PC-3 (cell line): Measurements from ENCODE around the gene DCLK1. TPM values are rescaled to one million over a fixed set of nuclear protein-coding genes. Genes with fewer than 3 reads are reported as not detected.

ENCODE experiments used
- ATAC-seq: fragments of 200-7000 bp; cut with Tn5 transposase; 2 replicates; pipeline ENCODE4 v1.9.1; 2020; ENCODE audit warnings: mild to moderate bottlenecking, moderate library complexity
- BruUV-seq: library from RNA; stranded (reverse); fragments of 400-500 nt; replicated peaks from 2 replicates; lab custom pipeline; 2021; lab: Mats Ljungman, UMichigan
- CTCF ChIA-PET: fragments of 300-600 bp; sonication (Branson Sonifier 250); formaldehyde crosslinking; loops from one replicate; lab custom pipeline; 2022; ENCODE audit warnings: antibody characterized with exemption; lab: Charles Lee
- POLR2A ChIA-PET: fragments of 300-600 bp; sonication (Branson Sonifier 250); formaldehyde crosslinking; loops from one replicate; lab custom pipeline; 2022; ENCODE audit warnings: antibody characterized with exemption; ENCODE audit not compliant: unreplicated experiment; lab: Charles Lee
- DNase-seq: peaks from one replicate; pipeline ENCODE4 v3.0.0-alpha.2; 2015
- H2AFZ ChIP-seq: fragments of 300-600 bp; sonication (generic); 2 replicates; pipeline ENCODE4 v1.6.0; 2016; ENCODE audit warnings: antibody characterized with exemption, low read length
- H3F3A ChIP-seq: fragments of 300-600 bp; sonication (generic); one replicate; pipeline ENCODE4 v1.6.0; 2017; ENCODE audit warnings: antibody characterized with exemption, low read length, control low read depth, mild to moderate bottlenecking; ENCODE audit not compliant: unreplicated experiment
- H3K27ac ChIP-seq: fragments of 300-600 bp; sonication (generic); 2 replicates; pipeline ENCODE4 v1.5.1; 2016; ENCODE audit warnings: mild to moderate bottlenecking, low read length
- H3K27me3 ChIP-seq: fragments of 300-600 bp; sonication (generic); 2 replicates; pipeline ENCODE4 v1.6.1; 2016; ENCODE audit warnings: low read length, mixed read lengths
- H3K36me3 ChIP-seq: fragments of 300-600 bp; sonication (generic); 2 replicates; pipeline ENCODE4 v1.6.1; 2016; ENCODE audit warnings: low read depth, mixed run types, low read length, mixed read lengths
- H3K4me1 ChIP-seq: fragments of 300-600 bp; sonication (generic); 2 replicates; pipeline ENCODE4 v1.5.1; 2016; ENCODE audit warnings: low read length; ENCODE audit not compliant: insufficient read depth
- H3K4me2 ChIP-seq: fragments of 300-600 bp; sonication (generic); 2 replicates; pipeline ENCODE4 v1.6.0; 2016; ENCODE audit warnings: low read length
- H3K4me3 ChIP-seq: fragments of 300-600 bp; sonication (generic); 2 replicates; pipeline ENCODE4 v1.5.1; 2016; ENCODE audit warnings: mild to moderate bottlenecking, low read length, mixed read lengths
- H3K79me2 ChIP-seq: fragments of 300-600 bp; sonication (generic); 2 replicates; pipeline ENCODE4 v1.6.1; 2017; ENCODE audit warnings: low read length, mixed read lengths
- H3K9ac ChIP-seq: fragments of 300-600 bp; sonication (generic); 2 replicates; pipeline ENCODE4 v1.6.0; 2016; ENCODE audit warnings: mild to moderate bottlenecking, low read length
- H3K9me2 ChIP-seq: fragments of 300-600 bp; sonication (generic); replicated peaks from 2 replicates; pipeline ENCODE4 v1.6.1; 2016; ENCODE audit warnings: mixed run types, low read length, mixed read lengths
- H3K9me3 ChIP-seq: fragments of 300-600 bp; sonication (generic); 2 replicates; pipeline ENCODE4 v1.6.1; 2016; ENCODE audit warnings: low read length, mixed read lengths
- H4K20me1 ChIP-seq: fragments of 300-600 bp; sonication (generic); 2 replicates; pipeline ENCODE4 v1.6.1; 2016; ENCODE audit warnings: low read length, mixed read lengths
- CTCF ChIP-seq: fragments of 300-600 bp; sonication (generic); conservative IDR thresholded peaks from 2 replicates; pipeline ENCODE4 v1.5.1; 2017; ENCODE audit warnings: antibody characterized with exemption, low read depth, mild to moderate bottlenecking, low read length
- EZH2 ChIP-seq: fragments of 300-600 bp; sonication (generic); IDR thresholded peaks from one replicate; pipeline ENCODE4 v1.6.1; 2017; ENCODE audit warnings: antibody characterized with exemption, mild to moderate bottlenecking, low read length; ENCODE audit not compliant: unreplicated experiment
- EZH2phosphoT487 ChIP-seq: fragments of 300-600 bp; sonication (generic); IDR thresholded peaks from 2 replicates; pipeline ENCODE4 v1.6.1; 2018; ENCODE audit warnings: mild to moderate bottlenecking, antibody characterized with exemption, low read length, borderline replicate concordance
- intact Hi-C: fragments of 100-400 bp; cut with micrococcal nuclease; formaldehyde crosslinking; loops from 2 replicates; pipeline ENCODE4 v1.9.0; 2023
- total RNA-seq: library from RNA; depleted of rRNA; stranded (reverse); fragments of >200 nt; gene quantifications from 2 replicates; pipeline ENCODE4 v1.2.3, GENCODE V29; 2014

Gene DCLK1
- total RNA-seq, 1 experiment from 2014 or later, result not detected

DNA sequence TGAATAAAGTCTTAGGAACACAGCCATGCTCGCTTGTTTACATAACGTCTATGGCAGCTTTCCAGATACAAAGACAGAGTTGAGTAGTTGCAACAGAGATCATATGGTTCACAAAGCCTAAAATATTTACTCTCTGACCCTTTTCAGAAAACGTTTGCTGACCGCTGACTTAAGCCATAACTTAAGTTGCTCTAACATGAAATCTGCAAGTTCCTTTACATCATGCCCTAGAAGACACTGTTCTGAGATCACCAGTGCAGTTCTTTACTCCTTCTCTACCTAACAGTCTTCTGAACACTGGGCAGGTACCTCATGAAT lies 166.4 kb downstream of the DCLK1 start:
- Histone ChIP-seq H3K4me3 (no peak overlapping the region), H3K27ac (no peak overlapping the region), H3K79me2 (no peaks in the 10 kb centered on the region), H3K9ac (no peak overlapping the region), H3F3A (no peaks in the 10 kb centered on the region), H4K20me1 (no peaks in the 10 kb centered on the region), H3K4me1 (no peaks in the 10 kb centered on the region), H3K27me3 (no peaks in the 10 kb centered on the region), H3K9me3 (no peaks in the 10 kb centered on the region), H2AFZ (no peak overlapping the region), H3K36me3 (no peaks in the 10 kb centered on the region), H3K4me2 (no peak overlapping the region), H3K9me2 (no peaks in the 10 kb centered on the region)
- CTCF ChIA-PET, result no interaction called here
- ATAC-seq, result no peak
- peak; percentile 6 for DNase-seq
- POLR2A ChIA-PET, result no interaction called here
- TF ChIP-seq EZH2phosphoT487, result no peak
- intact Hi-C loops, result loop anchor here (5.0 to 10.0 kb wide), 2 partner anchors 743 to 800 kb away; no protein-coding TSS in a partner anchor
- no TSS peak for BruUV-seq

GRCh38 chr13:35964011-35964862 lies 166.9 kb downstream of the DCLK1 start:
- DNase-seq (no peak), ATAC-seq (no peak)
- BruUV-seq, result no TSS peak
- Histone ChIP-seq H3K27me3 (no peaks in the 10 kb centered on the region), H3K27ac (no peak overlapping the region), H3K79me2 (no peaks in the 10 kb centered on the region), H3K4me3 (no peak overlapping the region), H3F3A (no peaks in the 10 kb centered on the region), H3K9ac (no peak overlapping the region), H3K36me3 (no peaks in the 10 kb centered on the region), H3K4me1 (no peaks in the 10 kb centered on the region), H4K20me1 (no peaks in the 10 kb centered on the region), H3K9me3 (no peaks in the 10 kb centered on the region), H3K4me2 (no peak overlapping the region), H3K9me2 (no peaks in the 10 kb centered on the region), H2AFZ (no peak overlapping the region)
- TF ChIP-seq EZH2 (no peak), EZH2phosphoT487 (no peak), CTCF (no peak)
- intact Hi-C loops, result loop anchor here (5.0 to 10.0 kb wide), 2 partner anchors 742 to 799 kb away; no protein-coding TSS in a partner anchor
- CTCF ChIA-PET, result interaction anchor here (0.6 kb wide), 1 partner anchor 193 kb away, joined by 6 read pairs; no protein-coding TSS in a partner anchor
- POLR2A ChIA-PET, result no interaction called here

DNA sequence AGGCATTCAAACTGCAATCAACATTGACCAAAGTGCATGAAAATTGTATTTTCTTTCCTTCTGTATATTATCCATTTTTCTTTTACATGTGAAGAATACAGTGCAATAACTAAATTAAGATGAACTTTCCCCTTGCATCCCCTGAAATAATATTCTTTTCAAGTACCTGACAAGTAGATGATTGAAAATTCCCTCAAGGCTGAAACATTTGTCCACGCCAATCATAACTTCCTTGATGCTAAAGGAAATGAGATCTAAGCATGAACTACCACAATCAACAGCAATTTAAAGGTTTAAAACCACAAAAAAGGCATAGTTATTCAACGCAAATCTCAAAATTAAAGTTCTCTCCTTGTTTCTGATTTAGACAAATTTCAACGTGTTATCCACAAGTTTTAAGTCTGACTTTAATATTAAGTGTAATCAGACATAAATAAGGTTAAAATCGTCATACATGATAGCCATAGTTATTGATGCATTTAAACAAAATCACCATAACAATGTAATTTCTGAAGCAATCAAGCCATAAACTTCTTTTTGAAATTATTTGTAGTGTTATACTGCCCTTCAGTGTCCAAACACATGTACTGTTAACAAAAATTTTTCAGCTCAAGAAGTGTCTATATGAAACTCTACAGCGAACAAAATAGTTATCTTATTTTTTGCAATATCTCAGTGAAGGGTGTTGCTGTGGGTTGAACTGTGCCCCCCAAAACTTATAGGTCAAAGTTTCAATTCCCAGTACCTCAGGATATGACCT lies 169.5 kb downstream of the DCLK1 start:
- Histone ChIP-seq H3K4me2 (no peak overlapping the region), H3K27ac (no peak overlapping the region), H3K79me2 (no peaks in the 10 kb centered on the region), H3K9me3 (no peaks in the 10 kb centered on the region), H2AFZ (no peak overlapping the region), H3K36me3 (no peaks in the 10 kb centered on the region), H3K4me1 (peaks cover 11% of the 10 kb centered on the region; the same call in 1 of the 2 replicates), H3F3A (no peaks in the 10 kb centered on the region), H4K20me1 (no peaks in the 10 kb centered on the region), H3K9ac (no peak overlapping the region), H3K4me3 (no peak overlapping the region), H3K27me3 (no peaks in the 10 kb centered on the region), H3K9me2 (0 out of 2 replicates have a peak, but pooled peaks cover 3% of the 10 kb centered on the region)
- BruUV-seq, result no TSS peak
- ATAC-seq (no peak), DNase-seq (peak; percentile 13)
- ChIA-PET CTCF (no interaction called here), POLR2A (interaction anchor here (0.6 kb wide), 1 partner anchor 670 kb away, joined by 4 read pairs; no protein-coding TSS in a partner anchor)
- TF ChIP-seq CTCF, result peak; percentile 54
- no peak for TF ChIP-seq EZH2
- intact Hi-C loops, result loop anchor here (2.0 to 10.0 kb wide), 3 partner anchors 239 to 797 kb away; no protein-coding TSS in a partner anchor
